LNCaP clone FGC (cell line): ENCODE results near the gene PLXNA4.
A peak's percentile ranks its signal among the peaks of the same experiment; 100 is the strongest.

Experiments used
- DNase-seq: peaks from one replicate; pipeline ENCODE4 v3.0.0-alpha.2; 2011; ENCODE audit warnings: low read depth
- H3K4me3 ChIP-seq: 2 replicates; pipeline ENCODE4 v1.5.1; 2011; ENCODE audit warnings: mild to moderate bottlenecking, low read depth, low read length, control low read depth
- TF ChIP-seq, protein P1 (sequence below): IDR thresholded peaks from 2 replicates; pipeline ENCODE4 v1.5.1; 2012; ENCODE audit warnings: mild to moderate bottlenecking; ENCODE audit not compliant: control insufficient read depth, insufficient read depth; ENCODE audit errors: extremely low read depth

PLXNA4 gene

DNA sequence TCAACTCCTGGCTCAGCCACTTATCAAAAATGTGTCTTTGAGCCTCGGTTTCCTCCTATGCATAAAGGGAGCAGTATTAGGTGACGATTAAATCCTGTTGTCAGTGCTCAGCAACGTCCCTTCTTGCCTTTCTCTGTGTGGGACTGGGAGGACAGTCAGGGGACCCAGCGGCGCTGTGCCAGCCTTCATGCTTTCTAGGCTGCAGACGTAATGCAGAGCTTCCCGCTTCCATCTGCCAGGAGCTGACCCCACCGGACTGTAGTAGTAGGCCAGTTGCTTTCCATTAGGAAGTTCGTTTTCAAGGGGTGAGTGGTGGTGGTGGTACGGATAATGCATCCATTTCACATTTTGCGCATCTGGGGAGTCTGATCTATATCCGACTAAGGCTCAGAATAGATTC is 321.8 kb downstream of the PLXNA4 start:
- H3K4me3 ChIP-seq: no peak overlapping the region
- no peak for DNase-seq
- TF ChIP-seq, protein P1, sequence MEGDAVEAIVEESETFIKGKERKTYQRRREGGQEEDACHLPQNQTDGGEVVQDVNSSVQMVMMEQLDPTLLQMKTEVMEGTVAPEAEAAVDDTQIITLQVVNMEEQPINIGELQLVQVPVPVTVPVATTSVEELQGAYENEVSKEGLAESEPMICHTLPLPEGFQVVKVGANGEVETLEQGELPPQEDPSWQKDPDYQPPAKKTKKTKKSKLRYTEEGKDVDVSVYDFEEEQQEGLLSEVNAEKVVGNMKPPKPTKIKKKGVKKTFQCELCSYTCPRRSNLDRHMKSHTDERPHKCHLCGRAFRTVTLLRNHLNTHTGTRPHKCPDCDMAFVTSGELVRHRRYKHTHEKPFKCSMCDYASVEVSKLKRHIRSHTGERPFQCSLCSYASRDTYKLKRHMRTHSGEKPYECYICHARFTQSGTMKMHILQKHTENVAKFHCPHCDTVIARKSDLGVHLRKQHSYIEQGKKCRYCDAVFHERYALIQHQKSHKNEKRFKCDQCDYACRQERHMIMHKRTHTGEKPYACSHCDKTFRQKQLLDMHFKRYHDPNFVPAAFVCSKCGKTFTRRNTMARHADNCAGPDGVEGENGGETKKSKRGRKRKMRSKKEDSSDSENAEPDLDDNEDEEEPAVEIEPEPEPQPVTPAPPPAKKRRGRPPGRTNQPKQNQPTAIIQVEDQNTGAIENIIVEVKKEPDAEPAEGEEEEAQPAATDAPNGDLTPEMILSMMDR: no peak

DNA sequence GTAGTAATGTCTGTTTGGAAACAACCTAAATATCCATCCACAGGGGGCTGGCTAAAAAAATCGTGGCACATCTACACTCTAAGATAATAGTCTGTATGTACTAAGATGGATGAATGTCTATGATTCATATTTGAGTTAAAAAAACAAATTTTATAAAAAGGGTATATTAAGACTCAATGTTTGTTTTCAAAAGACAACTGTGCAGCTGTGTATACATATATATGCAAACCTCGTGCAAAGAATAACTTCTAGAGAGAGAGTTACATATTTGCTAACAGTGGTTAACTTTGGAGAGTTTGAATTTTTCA is 323.5 kb downstream of the PLXNA4 start:
- TF ChIP-seq, protein P1: no peak

DNA sequence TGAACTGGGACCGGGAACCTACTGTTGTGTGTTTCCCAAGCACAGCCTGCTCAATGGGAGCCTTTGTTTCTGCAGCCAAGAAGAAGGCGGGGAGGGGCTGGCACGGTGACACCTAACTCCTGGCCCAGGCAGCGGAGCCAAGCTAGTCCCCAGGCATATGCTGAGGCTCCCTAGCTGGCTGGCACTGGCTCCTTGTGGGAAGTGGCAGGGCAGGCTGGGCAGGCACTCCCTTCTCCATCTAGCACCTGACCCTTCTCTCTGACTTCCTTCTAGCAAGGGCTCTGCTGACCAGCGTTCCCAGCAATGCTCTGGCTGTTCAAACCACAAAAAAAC is 325.0 kb downstream of the PLXNA4 start:
- TF ChIP-seq, protein P1: no peak
- peak overlapping the region; percentile 41 for H3K4me3 ChIP-seq
- peak; percentile 98 for DNase-seq

More for the DNA sequence above, 323.5 kb downstream of the PLXNA4 start:
- DNase-seq: no peak
- no peak overlapping the region for H3K4me3 ChIP-seq

DNA sequence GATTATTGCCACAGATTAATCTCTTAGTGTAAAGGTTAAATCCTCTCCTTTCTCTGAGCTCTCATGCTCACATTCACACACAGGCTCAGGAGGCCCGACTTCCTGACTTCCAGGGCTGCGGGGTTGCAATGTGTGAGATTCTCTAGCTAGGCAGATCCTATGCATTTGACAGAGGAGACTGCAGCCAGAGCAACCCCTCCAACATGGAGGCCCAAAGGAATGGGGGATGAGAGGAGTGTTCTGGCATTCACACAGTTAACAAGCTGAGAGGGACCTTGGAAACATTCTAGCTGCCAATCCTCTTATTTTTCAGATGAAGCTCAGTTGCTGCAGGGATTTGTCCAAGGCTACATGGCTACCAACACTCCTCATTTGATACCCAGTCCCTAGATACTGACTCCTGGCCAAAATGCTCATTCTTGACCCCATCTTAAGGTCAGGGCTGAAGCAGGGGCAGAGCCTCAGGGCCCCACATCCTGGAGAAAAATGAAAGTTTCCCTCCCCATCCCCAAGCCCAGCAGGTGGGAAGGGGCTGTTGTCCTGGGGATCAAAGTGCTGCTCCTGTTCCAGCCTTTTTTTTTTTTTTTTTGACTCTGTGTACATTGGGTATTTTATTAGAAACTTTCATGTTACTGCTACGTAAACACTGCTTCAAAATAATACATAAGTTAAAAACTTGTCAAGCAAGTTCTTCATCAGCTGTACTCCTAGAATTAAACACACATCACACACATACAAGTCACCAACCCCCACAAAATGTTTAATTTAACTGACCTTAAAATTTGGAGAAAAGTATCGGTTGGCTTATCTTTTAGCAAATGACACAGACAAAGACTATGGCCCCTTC is 325.6 kb downstream of the PLXNA4 start:
- TF ChIP-seq, protein P1: no peak
- peak overlapping the region; percentile 41 for H3K4me3 ChIP-seq
- DNase-seq: no peak

DNA sequence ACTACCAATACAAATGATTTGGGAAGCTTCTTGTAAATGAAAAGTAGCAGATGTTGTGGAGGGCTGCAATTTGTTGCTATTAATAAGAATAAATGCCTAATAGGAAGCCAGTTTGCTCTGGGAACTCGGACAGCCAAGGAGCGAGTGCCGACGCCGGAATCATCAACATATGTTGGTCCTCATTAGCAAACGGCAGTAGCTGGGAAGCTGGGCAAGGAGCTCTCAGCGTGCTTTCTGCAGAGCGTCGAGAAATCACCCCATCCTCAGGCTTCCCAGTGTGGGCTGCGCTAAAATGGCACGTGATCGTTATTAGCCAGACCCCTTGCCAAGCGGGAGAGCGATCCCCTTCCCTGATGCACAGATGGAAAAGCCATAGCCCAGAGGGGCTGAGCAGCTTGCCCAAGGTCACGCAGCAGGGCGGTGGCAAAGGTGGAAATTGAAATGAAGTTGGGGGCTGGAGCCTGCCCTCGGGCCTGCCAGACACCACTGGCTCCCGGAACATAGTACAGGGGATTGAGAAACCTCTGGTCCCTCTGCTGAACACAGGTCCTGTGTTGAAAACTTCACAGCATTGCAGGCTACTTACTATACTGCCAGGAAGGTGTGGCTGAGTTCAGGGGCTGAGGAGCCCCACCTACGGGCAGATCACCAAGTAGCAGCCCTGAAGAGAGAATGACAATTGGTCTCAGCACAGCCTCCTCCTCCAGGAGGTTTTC is 326.9 kb downstream of the PLXNA4 start:
- DNase-seq: peak; percentile 51
- TF ChIP-seq, protein P1: peak; percentile 59
- H3K4me3 ChIP-seq: no peak overlapping the region

DNA sequence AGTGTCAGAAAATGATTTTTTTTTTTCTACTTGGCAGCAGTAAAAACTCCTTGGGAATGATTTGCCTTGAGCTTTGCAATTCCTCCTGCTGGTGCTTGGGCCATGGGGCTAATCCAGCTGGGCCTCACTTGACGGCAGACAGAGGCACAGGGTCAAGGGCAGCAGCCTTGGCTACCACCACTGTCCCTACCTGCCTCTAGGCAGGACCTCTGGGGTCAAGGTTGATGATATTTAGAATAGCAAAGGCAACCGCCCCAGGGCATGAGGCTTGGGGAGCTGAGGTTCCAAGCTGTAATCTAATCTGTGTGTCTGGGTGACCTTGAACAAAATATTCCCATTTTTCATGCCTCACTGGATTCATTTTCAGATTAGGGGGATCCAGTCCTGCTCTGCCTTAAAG is 327.4 kb downstream of the PLXNA4 start:
- TF ChIP-seq, protein P1: no peak
- no peak for DNase-seq
- no peak overlapping the region for H3K4me3 ChIP-seq

DNA sequence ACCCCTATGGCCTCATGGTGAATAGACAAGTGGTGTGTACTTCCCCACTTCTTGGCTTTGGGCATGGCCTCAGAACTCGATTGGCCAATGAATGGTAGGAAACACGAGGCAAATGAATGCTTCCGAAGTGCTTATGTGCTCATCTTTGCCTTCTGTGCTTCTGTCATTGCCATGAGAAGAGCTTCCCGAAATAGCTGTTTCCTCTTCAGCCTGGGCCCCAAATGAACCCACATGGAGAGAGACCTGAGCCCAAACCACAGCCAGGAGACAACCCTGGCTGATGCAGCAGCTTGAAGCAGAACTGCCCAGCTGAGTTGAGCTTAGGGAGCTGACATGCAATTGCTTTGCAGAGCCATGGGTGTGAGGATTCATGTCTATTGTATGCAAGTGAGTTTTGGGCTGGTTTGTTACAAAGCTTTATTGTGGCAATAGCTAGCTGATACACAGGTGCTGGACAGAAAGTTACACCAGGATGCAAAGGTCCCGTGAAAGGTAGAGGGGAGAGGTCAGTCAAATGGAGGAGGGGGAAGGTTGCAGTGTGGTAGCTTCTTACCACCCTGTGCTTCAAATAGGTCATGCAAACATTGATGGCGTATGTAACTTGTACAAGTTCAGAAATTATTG is 328.2 kb downstream of the PLXNA4 start:
- DNase-seq: no peak
- H3K4me3 ChIP-seq: no peak overlapping the region
- TF ChIP-seq, protein P1: no peak
